T follicular helper cell (primary cell): ENCODE data around the gene SPANXC.
"Not testable (repeated sequence)": the region's sequence is repeated elsewhere in the genome, so short reads cannot be mapped to it uniquely, and the experiment has no call there.

Source experiments
- DNase-seq: peaks from one replicate; pipeline ENCODE4 v3.0.0-alpha.2; 2020; ENCODE audit warnings: low read depth
- total RNA-seq, 2 experiments: gene quantifications; one replicate each; lab custom pipeline; 2026; lab: John Stamatoyannopoulos, UW

Gene SPANXC, protein sequence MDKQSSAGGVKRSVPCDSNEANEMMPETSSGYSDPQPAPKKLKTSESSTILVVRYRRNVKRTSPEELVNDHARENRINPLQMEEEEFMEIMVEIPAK
- 0 reads per million in 2 experiments for total RNA-seq

DNA sequence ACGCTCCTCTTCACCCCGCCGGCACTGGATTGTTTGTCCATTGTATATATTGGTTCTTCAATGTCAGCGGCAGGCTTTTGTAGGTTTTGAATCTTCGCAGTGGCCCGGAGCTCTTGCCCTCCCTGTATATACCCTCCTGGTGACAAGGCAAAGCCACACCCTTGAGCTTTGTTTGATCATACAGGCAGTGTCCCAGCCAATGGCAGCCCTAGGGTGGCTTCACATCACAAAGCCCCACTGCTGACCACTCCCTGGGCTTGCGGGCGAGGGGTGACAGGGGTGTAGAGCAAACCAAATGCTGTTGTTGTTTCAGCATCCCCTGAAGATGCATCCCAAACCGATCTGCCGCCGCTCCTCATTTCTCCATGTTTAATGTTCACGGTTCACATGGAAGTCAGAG is at the start of gene SPANXC:
TSS of gene SPANXC (minus strand) at position 101 of the 400 bp plus-strand sequence. CDS start at position 41, 60 bp downstream.
- DNase-seq: not testable (repeated sequence)

DNA sequence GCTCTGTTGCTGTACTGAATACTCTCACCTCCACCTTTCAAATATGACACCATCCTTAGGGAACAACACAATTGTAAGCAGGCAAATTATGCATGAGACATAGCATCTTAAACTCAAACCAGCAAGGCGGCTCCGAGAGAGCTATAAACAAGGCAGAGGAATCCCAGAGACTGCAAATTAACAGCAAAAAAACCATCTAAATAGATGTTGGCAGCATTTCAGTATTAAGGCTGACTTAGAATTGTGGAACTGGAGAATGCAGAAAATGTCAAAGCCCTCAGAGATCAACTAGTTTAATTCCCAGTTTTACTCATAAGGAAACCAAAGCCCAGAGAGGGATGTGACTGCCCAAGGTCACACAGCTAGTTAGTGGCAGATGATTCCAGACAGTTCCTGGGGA is 37.2 kb upstream of the SPANXC start:
- DNase-seq: no peak

DNA sequence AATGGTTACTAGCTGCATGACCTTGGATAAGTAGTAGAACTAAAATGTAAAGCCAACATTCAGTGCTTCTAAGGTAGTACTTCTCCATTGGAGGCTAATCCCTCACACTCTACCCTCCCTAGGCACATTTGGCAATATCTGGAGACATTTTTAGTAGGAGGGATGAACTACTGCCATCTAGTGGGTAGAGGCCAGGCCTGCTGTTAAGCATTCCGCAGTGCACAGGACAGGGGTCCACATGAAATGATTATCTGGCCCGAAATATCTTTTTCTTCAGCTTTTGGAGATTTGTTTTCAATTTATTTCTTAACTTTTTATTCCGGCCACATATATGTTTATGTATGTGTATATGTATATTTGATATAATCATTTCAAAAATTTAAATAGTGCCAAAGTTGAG is 36.0 kb upstream of the SPANXC start:
- DNase-seq: no peak

DNA sequence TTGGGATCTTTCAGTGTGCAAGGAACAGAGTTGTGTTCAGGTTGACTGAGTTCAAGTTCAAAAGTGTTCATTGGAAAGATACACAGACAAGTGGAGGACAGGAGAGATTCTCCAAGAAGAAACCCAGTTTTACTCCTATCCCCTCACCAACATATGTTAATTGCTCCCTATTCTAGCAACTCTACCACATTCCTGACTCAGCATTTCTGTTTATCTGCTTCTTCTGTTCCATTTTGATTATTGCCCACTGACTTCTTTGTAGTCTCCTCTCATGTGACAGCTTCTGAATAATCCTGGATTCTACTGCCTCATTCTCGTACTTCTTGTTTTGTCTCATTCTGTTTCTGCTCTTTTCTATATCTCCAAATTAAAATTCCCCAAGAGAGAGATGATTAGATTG is 15.8 kb upstream of the SPANXC start:
- no peak for DNase-seq

DNA sequence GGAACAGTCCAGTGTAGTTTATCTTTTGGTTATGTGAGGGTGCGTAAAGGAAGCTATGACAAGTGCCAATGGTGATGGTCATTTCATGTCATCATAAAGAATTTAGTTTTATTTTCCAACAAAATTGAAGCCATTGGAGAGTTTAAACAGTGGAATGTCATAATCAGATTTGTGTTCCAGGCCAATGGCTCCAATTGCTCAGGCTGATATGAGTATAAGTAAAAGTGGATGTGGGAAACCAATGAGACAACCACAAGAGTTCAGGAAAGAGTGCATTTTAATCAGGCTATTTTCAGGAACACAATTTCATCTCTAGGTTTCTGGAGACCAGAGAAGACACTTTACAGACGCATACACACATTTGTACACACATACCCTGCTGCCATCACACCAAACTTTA is 20.7 kb downstream of the SPANXC start:
- no peak for DNase-seq

DNA sequence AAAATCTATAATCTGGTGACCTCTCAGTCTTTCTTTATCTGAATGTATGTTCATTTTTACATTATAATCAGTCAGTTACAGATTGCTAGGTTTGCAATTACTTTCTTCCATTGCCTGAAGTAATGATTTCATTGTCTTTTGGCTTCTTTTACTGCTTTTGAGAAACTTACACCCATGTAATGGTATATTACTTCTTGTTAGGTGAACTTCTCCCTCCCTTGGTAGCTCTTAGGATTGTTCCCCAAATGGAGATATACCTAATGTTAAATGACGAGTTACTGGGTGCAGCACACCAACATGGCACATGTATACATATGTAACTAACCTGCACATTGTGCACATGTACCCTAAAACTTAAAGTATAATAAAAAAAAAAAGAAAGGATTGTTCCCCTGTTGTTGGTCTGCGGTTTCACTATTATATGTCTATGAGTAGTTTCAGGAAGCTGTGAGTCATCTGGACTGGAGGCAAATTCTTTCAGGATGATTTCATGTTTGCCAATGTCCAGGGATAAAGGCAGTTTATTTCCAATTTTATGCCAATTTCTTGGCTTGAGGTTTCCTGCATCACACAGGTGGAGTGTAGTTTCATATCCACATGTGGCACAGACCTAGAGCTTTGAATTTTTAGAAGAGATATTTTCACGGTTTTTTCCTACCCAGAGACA is 21.8 kb downstream of the SPANXC start:
- no peak for DNase-seq

DNA sequence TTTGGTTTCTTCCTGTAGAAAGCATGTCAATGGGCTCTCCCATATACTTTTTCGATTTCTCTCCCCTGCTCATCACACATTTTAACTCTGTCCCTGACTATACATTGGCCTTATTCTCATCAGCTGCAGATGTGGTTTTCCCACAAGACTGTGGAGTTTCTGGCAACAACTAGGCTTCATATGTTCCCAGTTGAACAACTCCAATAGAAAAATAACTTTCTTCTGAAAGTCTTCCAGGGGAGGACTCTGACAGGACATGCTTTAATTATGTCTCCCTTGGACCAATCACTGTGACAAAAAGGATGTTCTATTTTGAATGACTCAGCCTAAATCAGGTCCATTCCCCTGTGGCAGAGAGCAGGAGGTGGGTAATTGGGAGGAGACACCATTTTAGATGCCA is 28.1 kb downstream of the SPANXC start:
- DNase-seq: no peak

DNA sequence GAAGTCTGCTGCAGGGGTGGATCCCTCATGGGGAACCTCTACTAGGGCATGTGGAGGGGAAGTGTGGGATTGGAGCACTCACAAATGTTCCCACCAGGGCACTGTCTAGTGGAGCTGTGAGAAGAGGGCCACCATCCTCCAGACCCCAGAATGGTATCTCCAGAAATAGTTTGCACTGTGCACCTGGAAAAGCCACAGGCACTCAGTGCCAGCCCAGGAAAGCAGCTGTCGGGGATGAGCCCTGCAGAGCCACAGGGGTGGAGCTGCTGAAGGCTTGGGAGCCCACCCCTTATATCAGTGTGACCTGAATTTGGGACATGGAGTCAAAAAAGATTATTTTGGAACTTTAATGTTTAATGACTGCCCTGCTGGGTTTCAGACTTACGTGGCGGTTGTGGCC is 40.4 kb downstream of the SPANXC start:
- DNase-seq: no peak
